Loucy (cell line): ENCODE data around the gene TAF1D.

Source experiments
- EZH2phosphoT487 ChIP-seq: fragments of 200-600 bp; IDR thresholded peaks from 2 replicates; pipeline ENCODE4 v1.6.1; 2018; ENCODE audit warnings: antibody characterized with exemption, mild to moderate bottlenecking, moderate library complexity, borderline replicate concordance
- TF ChIP-seq, protein P1 (sequence below): fragments of 200-600 bp; sonication (generic); conservative IDR thresholded peaks from 2 replicates; pipeline ENCODE4 v1.5.1; 2014; ENCODE audit warnings: mild to moderate bottlenecking, antibody characterized with exemption, low read length

DNA sequence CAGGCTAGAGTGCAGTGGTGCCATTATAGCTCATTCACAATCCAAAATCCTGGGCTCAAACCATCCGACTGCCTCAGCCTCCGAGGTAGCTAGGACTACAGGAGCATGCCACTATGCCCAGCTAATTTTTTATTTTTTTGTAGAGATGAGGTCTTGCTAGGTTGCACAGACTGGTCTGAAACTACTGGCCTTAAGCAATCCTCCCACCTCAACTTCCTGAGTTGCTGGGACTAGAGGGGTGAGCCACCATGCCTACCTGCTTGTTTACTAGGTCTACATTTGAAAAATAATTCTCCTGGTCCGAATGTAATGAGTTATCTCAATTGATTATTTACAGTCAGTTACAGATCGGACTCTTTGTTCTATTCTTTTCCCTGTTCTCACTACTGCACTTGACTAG, 22.0 kb downstream of the TAF1D start:
- TF ChIP-seq, protein P1, sequence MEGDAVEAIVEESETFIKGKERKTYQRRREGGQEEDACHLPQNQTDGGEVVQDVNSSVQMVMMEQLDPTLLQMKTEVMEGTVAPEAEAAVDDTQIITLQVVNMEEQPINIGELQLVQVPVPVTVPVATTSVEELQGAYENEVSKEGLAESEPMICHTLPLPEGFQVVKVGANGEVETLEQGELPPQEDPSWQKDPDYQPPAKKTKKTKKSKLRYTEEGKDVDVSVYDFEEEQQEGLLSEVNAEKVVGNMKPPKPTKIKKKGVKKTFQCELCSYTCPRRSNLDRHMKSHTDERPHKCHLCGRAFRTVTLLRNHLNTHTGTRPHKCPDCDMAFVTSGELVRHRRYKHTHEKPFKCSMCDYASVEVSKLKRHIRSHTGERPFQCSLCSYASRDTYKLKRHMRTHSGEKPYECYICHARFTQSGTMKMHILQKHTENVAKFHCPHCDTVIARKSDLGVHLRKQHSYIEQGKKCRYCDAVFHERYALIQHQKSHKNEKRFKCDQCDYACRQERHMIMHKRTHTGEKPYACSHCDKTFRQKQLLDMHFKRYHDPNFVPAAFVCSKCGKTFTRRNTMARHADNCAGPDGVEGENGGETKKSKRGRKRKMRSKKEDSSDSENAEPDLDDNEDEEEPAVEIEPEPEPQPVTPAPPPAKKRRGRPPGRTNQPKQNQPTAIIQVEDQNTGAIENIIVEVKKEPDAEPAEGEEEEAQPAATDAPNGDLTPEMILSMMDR = no peak
- no peak for TF ChIP-seq EZH2phosphoT487
